Right lobe of liver (tissue), 6 donors: ENCODE results near the gene MGRN1. TPM values are rescaled to one million over a fixed set of nuclear protein-coding genes. Genes with fewer than 3 reads are reported as not detected.

Source experiments
- ATAC-seq, 4 donors: fragments of 200-7000 bp; cut with Tn5 transposase; one replicate each; pipeline ENCODE4 v1.9.1; 2020; ENCODE audit warnings: mild to moderate bottlenecking in 4 of 4, moderate library complexity in 4 of 4
- DNase-seq, 3 donors: peaks; one replicate each; pipeline ENCODE4 v3.0.0-alpha.2; 2020
- H3K27ac ChIP-seq, 3 donors: fragments of 200-600 bp; one replicate each; pipeline ENCODE4 v1.8.0; 2022
- H3K27me3 ChIP-seq, 2 donors: fragments of 200-600 bp; one replicate each; pipeline ENCODE4 v1.8.0; 2022
- H3K36me3 ChIP-seq, 4 donors: fragments of 200-600 bp; sonication (generic) in 1 of 4; one replicate each; pipeline versions ENCODE4 v1.5.1 to v1.8.0; 2017 to 2022; ENCODE audit warnings: control low read depth in 1 of 4
- H3K4me1 ChIP-seq, 4 donors: fragments of 200-600 bp; sonication (generic) in 1 of 4; one replicate each; pipeline versions ENCODE4 v1.5.1 to v1.8.0; 2017 to 2022; ENCODE audit warnings: control low read depth in 1 of 4
- H3K4me3 ChIP-seq, 3 donors: fragments of 200-600 bp; one replicate each; pipeline ENCODE4 v1.8.0; 2022
- H3K9me3 ChIP-seq, 4 donors: fragments of 200-600 bp; sonication (generic) in 1 of 4; one replicate each; pipeline versions ENCODE4 v1.5.1 to v1.8.0; 2017 to 2022; ENCODE audit warnings: control low read depth in 1 of 4
- POLR2A ChIP-seq: fragments of 450-650 bp; IDR thresholded peaks from one replicate; pipeline ENCODE4 v1.6.1; 2017; ENCODE audit warnings: antibody characterized with exemption, mild to moderate bottlenecking
- WGBS: methylation state at CpG from one replicate; pipeline ENCODE4 v1.1.6; 2018; ENCODE audit warnings: low coverage, low lambda C conversion rate; ENCODE audit not compliant: insufficient coverage; ENCODE audit errors: missing lambda C conversion rate; 5-methylcytosine and 5-hydroxymethylcytosine counted together
- intact Hi-C, 2 donors: fragments of 100-400 bp; cut with DNase I; formaldehyde crosslinking; loops; one replicate each; pipeline versions ENCODE4 v1.11.2 to v1.14.1; 2022
- total RNA-seq, 6 experiments: library from RNA; depleted of rRNA in 2 of 6; stranded (reverse); fragments of >200 nt in 2 of 6; fragmentation: NEBNext Ultra II Directional in 3 of 6; extraction: Animal tissue kit (Norgen Biotek cat#: 25700) in 3 of 6; gene quantifications; one replicate each; pipeline versions ENCODE4 v1.1.0 to v1.2.4, GENCODE V29; 2016 to 2023
- TF ChIP-seq, protein P1 (sequence below), 4 donors: fragments of 200-600 bp in 3 of 4; fragments of 450-650 bp in 1 of 4; IDR thresholded peaks; one replicate each; pipeline versions ENCODE4 v1.5.1 to v1.8.0; 2016 to 2022; ENCODE audit warnings: antibody characterized with exemption in 4 of 4, mild to moderate bottlenecking in 2 of 4
- donor health status: DM: no; HTN: yes; CAD: no.
- donor health status: DM: no; HTN: no; CAD: no.
- donor health status: DM: no; HTN: no; CAD: no.
- donor health status: DM: no; HTN: yes; CAD: no.
- donor health status: DM: no; HTN: yes; CAD: no.

Gene MGRN1
- total RNA-seq, 6 experiments from 2014 or later = 42.5 to 67.3 (median 49.5) TPM

DNA sequence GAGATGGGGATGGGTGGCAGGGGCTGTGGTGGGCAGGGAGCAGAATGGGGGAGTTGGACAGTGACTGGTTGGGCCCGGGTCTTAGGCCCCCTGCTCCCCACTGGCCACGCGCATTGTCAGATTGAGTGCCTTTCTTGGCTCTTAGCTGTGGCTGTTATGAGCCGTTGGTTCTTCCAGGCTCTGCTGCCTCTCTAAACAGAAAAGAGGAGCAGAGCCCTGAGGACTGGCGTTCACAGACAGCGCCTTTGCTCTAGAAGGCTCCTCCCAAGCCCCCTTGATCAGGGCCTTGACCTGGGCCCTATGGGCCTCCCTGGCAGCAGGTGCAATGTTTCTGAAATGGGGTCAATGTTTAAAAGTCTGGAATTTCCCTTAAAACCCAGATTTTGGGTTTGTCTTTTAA, 54.0 kb downstream of the MGRN1 start:
- peaks cover 2 to 73% (median 34%) of the 10 kb centered on the region in 4 donors for H3K4me1 ChIP-seq
- peak overlapping the region; percentile 70 to 96 (median 80) for H3K27ac ChIP-seq
- H3K27me3 ChIP-seq = no peaks in the 10 kb centered on the region
- ATAC-seq (no peak), DNase-seq (peak in 1 of 3 donors; percentile 45)
- no peak for TF ChIP-seq POLR2A
- TF ChIP-seq, protein P1, sequence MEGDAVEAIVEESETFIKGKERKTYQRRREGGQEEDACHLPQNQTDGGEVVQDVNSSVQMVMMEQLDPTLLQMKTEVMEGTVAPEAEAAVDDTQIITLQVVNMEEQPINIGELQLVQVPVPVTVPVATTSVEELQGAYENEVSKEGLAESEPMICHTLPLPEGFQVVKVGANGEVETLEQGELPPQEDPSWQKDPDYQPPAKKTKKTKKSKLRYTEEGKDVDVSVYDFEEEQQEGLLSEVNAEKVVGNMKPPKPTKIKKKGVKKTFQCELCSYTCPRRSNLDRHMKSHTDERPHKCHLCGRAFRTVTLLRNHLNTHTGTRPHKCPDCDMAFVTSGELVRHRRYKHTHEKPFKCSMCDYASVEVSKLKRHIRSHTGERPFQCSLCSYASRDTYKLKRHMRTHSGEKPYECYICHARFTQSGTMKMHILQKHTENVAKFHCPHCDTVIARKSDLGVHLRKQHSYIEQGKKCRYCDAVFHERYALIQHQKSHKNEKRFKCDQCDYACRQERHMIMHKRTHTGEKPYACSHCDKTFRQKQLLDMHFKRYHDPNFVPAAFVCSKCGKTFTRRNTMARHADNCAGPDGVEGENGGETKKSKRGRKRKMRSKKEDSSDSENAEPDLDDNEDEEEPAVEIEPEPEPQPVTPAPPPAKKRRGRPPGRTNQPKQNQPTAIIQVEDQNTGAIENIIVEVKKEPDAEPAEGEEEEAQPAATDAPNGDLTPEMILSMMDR (IDR thresholded peaks at IDR 0.05) = no peak
- intact Hi-C loops = no loop called here
- 92% methylated on average over 2 of the region's 6 CpGs for WGBS
- no peak overlapping the region for H3K4me3 ChIP-seq
- H3K36me3 ChIP-seq = peaks cover 0 to 6% (median 4%) of the 10 kb centered on the region in 4 donors
- H3K9me3 ChIP-seq = no peaks in the 10 kb centered on the region

DNA sequence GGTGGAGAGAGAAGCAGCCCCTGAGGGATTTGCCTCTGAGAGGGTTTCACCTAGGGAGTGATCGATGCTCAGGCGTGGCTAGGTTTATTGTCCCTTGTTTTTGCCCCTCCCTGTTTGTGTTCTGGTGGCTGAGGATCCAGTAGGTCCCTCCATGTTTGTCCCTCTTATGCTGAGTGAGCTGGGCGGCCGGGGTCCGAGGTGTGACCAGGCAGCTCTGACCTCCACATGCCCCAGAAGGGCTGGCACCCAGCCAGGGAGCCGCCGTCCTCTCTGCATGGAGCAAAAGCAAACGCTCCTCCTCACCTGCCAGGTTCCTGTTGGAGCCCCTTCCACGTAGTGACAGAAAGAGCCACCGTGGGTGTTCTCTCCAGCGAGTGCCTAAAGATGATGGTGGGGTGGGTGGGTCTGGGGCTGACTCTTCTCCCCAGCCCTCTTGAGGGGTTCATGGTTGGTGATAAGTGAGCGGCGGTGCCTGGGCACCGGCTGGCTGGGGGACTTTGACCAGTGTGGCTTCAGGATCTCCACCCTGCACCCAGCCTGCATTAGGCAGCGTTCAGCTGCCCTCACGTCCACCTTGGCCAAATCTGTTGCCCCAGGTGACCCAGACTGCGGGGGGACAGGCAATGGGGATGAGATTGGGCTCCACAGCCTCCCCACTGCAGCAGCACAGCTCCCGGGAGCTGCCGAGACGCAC, 54.7 kb downstream of the MGRN1 start:
- Histone ChIP-seq H3K9me3 (no peaks in the 10 kb centered on the region), H3K36me3 (peaks cover 0 to 8% (median 3%) of the 10 kb centered on the region in 4 donors), H3K27ac (peak overlapping the region; percentile 70 to 96 (median 80)), H3K27me3 (no peaks in the 10 kb centered on the region), H3K4me1 (peaks cover 2 to 80% (median 37%) of the 10 kb centered on the region in 4 donors), H3K4me3 (peak overlapping the region in 2 of 3 donors; percentile 45 to 54)
- DNase-seq = peak; percentile 78 to 91 (median 87)
- WGBS = 22% methylated on average over 5 of the region's 20 CpGs
- intact Hi-C loops = no loop called here
- ATAC-seq = peak; percentile 33 to 67 (median 60)
- TF ChIP-seq, protein P1 (IDR thresholded peaks at IDR 0.05) = no peak
- no peak for TF ChIP-seq POLR2A

DNA sequence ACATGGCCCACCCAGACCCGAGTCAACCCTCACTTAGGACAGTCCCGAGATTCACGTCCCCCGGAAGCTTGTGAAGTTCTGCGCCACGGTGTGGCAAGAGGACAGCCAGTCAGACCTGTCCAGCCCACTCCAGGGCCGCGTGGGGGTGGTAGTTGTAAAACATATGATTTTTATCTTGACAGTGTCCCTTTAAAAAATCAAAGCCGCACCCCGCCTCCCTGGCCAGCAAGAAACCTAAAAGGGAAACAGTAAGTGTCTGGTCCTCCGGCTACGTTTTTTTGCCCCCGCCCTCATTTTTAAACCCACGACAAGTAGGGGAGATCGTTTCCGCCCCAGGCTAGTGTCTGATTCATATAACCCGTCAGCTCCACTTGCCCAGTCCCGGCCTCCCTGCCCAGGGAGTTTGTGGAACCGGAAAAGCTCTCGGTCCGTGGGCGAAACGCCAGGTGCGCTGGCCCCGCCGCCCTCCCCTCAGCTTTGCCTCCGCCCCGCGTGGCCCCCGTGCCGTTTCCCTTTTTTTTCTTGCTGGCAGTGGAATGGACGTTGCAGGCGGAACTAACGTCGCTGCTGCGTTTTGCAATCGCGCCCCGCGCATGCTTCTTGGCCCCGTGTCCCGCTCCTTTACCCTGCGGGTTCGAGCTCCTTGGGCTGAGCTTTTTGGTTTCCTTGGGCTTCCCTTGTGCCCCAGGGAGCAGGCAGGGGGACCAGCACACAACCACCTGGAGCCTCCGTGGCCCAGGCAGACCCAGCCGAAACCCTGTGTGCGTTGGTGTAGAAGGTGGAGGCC, 55.4 kb downstream of the MGRN1 start:
- no peaks in the 10 kb centered on the region for H3K9me3 ChIP-seq
- peaks cover 2 to 84% (median 40%) of the 10 kb centered on the region in 4 donors for H3K4me1 ChIP-seq
- peak; percentile 9 to 32 (median 16) for ATAC-seq

More for the DNA sequence above, 55.4 kb downstream of the MGRN1 start:
- TF ChIP-seq POLR2A = peak; percentile 65
- TF ChIP-seq, protein P1 (IDR thresholded peaks at IDR 0.05) = no peak
- peak overlapping the region; percentile 70 to 96 (median 80) for H3K27ac ChIP-seq
- H3K4me3 ChIP-seq = peak overlapping the region in 2 of 3 donors; percentile 45 to 54
- no peaks in the 10 kb centered on the region for H3K27me3 ChIP-seq
- peaks cover 0 to 9% (median 3%) of the 10 kb centered on the region in 4 donors for H3K36me3 ChIP-seq
- peak; percentile 86 to 93 (median 92) for DNase-seq
- WGBS = 7% methylated on average over 26 of the region's 47 CpGs
- intact Hi-C loops = no loop called here
